Keratinocyte (primary cell): ENCODE results near the gene KLHL3. TPM values are rescaled to one million over a fixed set of nuclear protein-coding genes. Genes with fewer than 3 reads are reported as not detected.

Source experiments
- DNase-seq: peaks from one replicate; pipeline ENCODE4 v3.0.0-alpha.2; 2011; ENCODE audit warnings: low read depth, missing footprints, low spot score
- FAIRE-seq: peaks from 2 replicates; lab custom pipeline; 2011; peaks lifted over from hg19 to GRCh38; lab: Jason Lieb, UNC
- H2AFZ ChIP-seq: 2 replicates; pipeline ENCODE4 v1.6.0; 2012; ENCODE audit warnings: low read length, control low read depth, inconsistent platforms; ENCODE audit not compliant: control insufficient read depth
- H3K27ac ChIP-seq: 2 replicates; pipeline ENCODE4 v1.5.1; 2011; ENCODE audit warnings: low read length; ENCODE audit not compliant: control insufficient read depth, insufficient read depth
- H3K27me3 ChIP-seq: 3 replicates; pipeline ENCODE4 v1.6.0; 2011; ENCODE audit warnings: low read length; ENCODE audit not compliant: control insufficient read depth, insufficient read depth; ENCODE audit errors: extremely low read depth
- H3K36me3 ChIP-seq, 2 experiments: 2 replicates in 1 of 2; 3 replicates in 1 of 2; pipeline ENCODE4 v1.5.1; 2011; ENCODE audit warnings: low read length in 2 of 2, mild to moderate bottlenecking in 1 of 2; ENCODE audit not compliant: control insufficient read depth in 2 of 2, insufficient read depth in 2 of 2; ENCODE audit errors: extremely low read depth in 1 of 2
- H3K4me1 ChIP-seq: 3 replicates; pipeline ENCODE4 v1.5.1; 2011; ENCODE audit warnings: low read length; ENCODE audit not compliant: control insufficient read depth, insufficient read depth; ENCODE audit errors: extremely low read depth
- H3K4me2 ChIP-seq: 3 replicates; pipeline ENCODE4 v1.6.0; 2011; ENCODE audit warnings: low read depth, low read length; ENCODE audit not compliant: control insufficient read depth, insufficient read depth; ENCODE audit errors: extremely low read depth
- H3K4me3 ChIP-seq, 3 experiments: fragments of 200-600 bp in 1 of 3; sonication (generic) in 1 of 3; 2 replicates in 2 of 3; 3 replicates in 1 of 3; pipeline ENCODE4 v1.5.1; 2011 to 2016; ENCODE audit warnings: low read length in 3 of 3, mild to moderate bottlenecking in 3 of 3, control low read depth in 2 of 3, inconsistent platforms in 1 of 3, low read depth in 1 of 3, mixed read lengths in 1 of 3, mixed run types in 1 of 3, moderate library complexity in 1 of 3; ENCODE audit not compliant: control insufficient read depth in 2 of 3, insufficient read depth in 2 of 3; ENCODE audit errors: extremely low read depth in 1 of 3
- H3K79me2 ChIP-seq: 2 replicates; pipeline ENCODE4 v1.6.0; 2012; ENCODE audit warnings: low read length; ENCODE audit not compliant: control insufficient read depth, insufficient read depth
- H3K9ac ChIP-seq: 3 replicates; pipeline ENCODE4 v1.6.0; 2011; ENCODE audit warnings: low read length; ENCODE audit not compliant: control insufficient read depth, insufficient read depth; ENCODE audit errors: extremely low read depth
- H3K9me1 ChIP-seq: 3 replicates; pipeline ENCODE4 v1.6.0; 2011; ENCODE audit warnings: low read length; ENCODE audit not compliant: control insufficient read depth, insufficient read depth; ENCODE audit errors: extremely low read depth
- H3K9me3 ChIP-seq: 2 replicates; pipeline ENCODE4 v1.5.1; 2012; ENCODE audit warnings: low read depth, low read length; ENCODE audit not compliant: control insufficient read depth
- H4K20me1 ChIP-seq: 3 replicates; pipeline ENCODE4 v1.6.0; 2011; ENCODE audit warnings: low read length; ENCODE audit not compliant: control insufficient read depth, insufficient read depth; ENCODE audit errors: extremely low read depth
- EZH2 ChIP-seq: IDR thresholded peaks from one replicate; pipeline ENCODE4 v1.6.1; 2012; ENCODE audit warnings: inconsistent platforms, mild to moderate bottlenecking, low read length, moderate library complexity
- dilution Hi-C: fragments of 300-500 bp; cut with MboI; formaldehyde crosslinking; loops from one replicate; pipeline ENCODE4 v1.7.0; 2020; ENCODE audit warnings: low sequenced_read_pairs; ENCODE audit not compliant: extremely low pct_ligation_motif_present
- polyA plus RNA-seq, 5 experiments: library from polyadenylated mRNA; depleted of rRNA in 3 of 5; stranded (reverse) in 3 of 5; stranded (forward) in 1 of 5; unstranded in 1 of 5; fragments of >200 nt; gene quantifications; 1 replicate in 1 of 5; 2 replicates in 3 of 5; 3 replicates in 1 of 5; pipeline versions ENCODE4 v1.2.1 to v1.2.3, GENCODE V29; 2011 to 2012; ENCODE audit warnings: missing spikeins in 2 of 5, low read depth in 1 of 5, low replicate concordance in 1 of 5
- TF ChIP-seq, protein P1 (sequence below), 3 experiments: IDR thresholded peaks in 1 of 3; conservative IDR thresholded peaks in 1 of 3; optimal IDR thresholded peaks in 1 of 3; 2 replicates in 2 of 3; 3 replicates in 1 of 3; pipeline versions ENCODE3 to v1.5.1; 2011; ENCODE audit warnings: low read length in 3 of 3, mild to moderate bottlenecking in 3 of 3, moderate library complexity in 2 of 3, control low read depth in 1 of 3, inconsistent platforms in 1 of 3; ENCODE audit not compliant: insufficient read depth in 2 of 3; ENCODE audit errors: extremely low read depth in 1 of 3

KLHL3 gene
- polyA plus RNA-seq, 1 donor (not counting 4 experiments of a cell fraction or from before 2014, with no cell fraction given) = 2.5 TPM

DNA sequence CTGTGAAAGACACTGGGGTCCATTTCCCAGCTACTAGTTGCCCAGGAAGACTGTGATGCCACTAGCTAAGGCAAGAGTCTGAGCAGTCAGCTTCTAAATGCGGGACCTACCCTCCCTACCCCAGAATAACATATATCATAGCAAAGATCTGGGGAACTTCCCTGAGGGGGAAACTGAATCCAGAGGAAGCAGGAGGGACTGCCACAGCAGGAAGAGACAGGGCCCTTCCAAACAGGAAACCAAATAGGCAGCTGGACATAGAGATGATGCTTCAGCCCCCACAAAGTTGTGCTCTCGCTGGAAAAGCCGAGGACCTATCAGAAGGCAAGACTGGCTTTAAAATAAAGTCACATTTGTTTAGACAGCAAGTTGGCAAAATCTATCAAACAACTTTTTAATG is 51.1 kb downstream of the KLHL3 start:
- Histone ChIP-seq H3K27ac (no peak overlapping the region), H3K36me3 (peaks cover 0 to 1% of the 10 kb centered on the region in 2 experiments), H3K9me3 (no peaks in the 10 kb centered on the region), H3K4me1 (no peaks in the 10 kb centered on the region), H2AFZ (no peak overlapping the region), H3K9ac (no peak overlapping the region), H3K79me2 (no peaks in the 10 kb centered on the region), H3K4me3 (no peak overlapping the region), H3K4me2 (no peak overlapping the region), H4K20me1 (no peaks in the 10 kb centered on the region), H3K27me3 (no peaks in the 10 kb centered on the region), H3K9me1 (no peaks in the 10 kb centered on the region)
- FAIRE-seq = no peak
- dilution Hi-C loops = no loop called here
- no peak for DNase-seq
- TF ChIP-seq, protein P1, sequence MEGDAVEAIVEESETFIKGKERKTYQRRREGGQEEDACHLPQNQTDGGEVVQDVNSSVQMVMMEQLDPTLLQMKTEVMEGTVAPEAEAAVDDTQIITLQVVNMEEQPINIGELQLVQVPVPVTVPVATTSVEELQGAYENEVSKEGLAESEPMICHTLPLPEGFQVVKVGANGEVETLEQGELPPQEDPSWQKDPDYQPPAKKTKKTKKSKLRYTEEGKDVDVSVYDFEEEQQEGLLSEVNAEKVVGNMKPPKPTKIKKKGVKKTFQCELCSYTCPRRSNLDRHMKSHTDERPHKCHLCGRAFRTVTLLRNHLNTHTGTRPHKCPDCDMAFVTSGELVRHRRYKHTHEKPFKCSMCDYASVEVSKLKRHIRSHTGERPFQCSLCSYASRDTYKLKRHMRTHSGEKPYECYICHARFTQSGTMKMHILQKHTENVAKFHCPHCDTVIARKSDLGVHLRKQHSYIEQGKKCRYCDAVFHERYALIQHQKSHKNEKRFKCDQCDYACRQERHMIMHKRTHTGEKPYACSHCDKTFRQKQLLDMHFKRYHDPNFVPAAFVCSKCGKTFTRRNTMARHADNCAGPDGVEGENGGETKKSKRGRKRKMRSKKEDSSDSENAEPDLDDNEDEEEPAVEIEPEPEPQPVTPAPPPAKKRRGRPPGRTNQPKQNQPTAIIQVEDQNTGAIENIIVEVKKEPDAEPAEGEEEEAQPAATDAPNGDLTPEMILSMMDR (optimal IDR thresholded peaks at IDR 0.05 in 1 of 3, IDR thresholded peaks at IDR 0.05 in 1 of 3, conservative IDR thresholded peaks at IDR 0.05 in 1 of 3; ENCODE audit: extremely low read depth in 1 of 3, insufficient read depth in 2 of 3, low read length in 3 of 3) = no peak
- TF ChIP-seq EZH2 = no peak

DNA sequence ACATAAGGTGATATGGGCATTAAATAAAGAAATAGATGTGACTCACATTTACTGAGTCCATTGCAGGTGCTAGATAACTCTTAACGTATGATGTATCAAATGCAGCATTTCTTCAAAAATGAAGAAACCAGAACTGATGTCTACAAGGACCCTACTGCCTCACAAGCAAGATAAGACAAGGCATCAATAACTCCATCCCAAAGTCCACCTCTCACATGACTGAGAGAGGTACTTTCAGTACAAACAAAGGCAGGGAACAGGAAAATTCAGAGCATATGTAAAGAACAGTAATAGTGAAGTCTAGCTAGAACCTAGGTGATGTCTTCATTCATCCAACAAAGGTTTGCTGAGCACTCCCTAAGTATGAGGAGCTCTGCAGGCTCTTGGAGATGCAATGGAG is 54.7 kb downstream of the KLHL3 start:
- Histone ChIP-seq H4K20me1 (no peaks in the 10 kb centered on the region), H3K9me1 (no peaks in the 10 kb centered on the region), H3K4me3 (no peak overlapping the region), H3K9me3 (no peaks in the 10 kb centered on the region), H3K27me3 (no peaks in the 10 kb centered on the region), H3K27ac (no peak overlapping the region), H3K36me3 (no peaks in the 10 kb centered on the region), H2AFZ (no peak overlapping the region), H3K4me1 (no peaks in the 10 kb centered on the region), H3K4me2 (no peak overlapping the region), H3K9ac (no peak overlapping the region), H3K79me2 (no peaks in the 10 kb centered on the region)
- dilution Hi-C loops = no loop called here
- DNase-seq = no peak
- no peak for FAIRE-seq
- TF ChIP-seq, protein P1 (optimal IDR thresholded peaks at IDR 0.05 in 1 of 3, IDR thresholded peaks at IDR 0.05 in 1 of 3, conservative IDR thresholded peaks at IDR 0.05 in 1 of 3; ENCODE audit: extremely low read depth in 1 of 3, insufficient read depth in 2 of 3, low read length in 3 of 3) = no peak
- TF ChIP-seq EZH2 = no peak
